HepG2 (cell line): ENCODE results near the gene B3GNT5. TPM values are rescaled to one million over a fixed set of nuclear protein-coding genes. Genes with fewer than 3 reads are reported as not detected.

Source experiments
- ATAC-seq: fragments of 200-7000 bp; cut with Tn5 transposase; 3 replicates; pipeline ENCODE4 v1.9.1; 2020; ENCODE audit warnings: mild to moderate bottlenecking, moderate library complexity
- BruUV-seq: library from RNA; stranded (reverse); fragments of 400-500 nt; replicated peaks from 2 replicates; lab custom pipeline; 2021; lab: Mats Ljungman, UMichigan
- CTCF ChIA-PET: fragments of 300-600 bp; formaldehyde crosslinking; extraction: SDS; loops from one replicate; lab custom pipeline; 2021; ENCODE audit warnings: low total read pairs, inconsistent platforms, low intra/inter-chr PET ratio; lab: Yijun Ruan, JAX
- POLR2A ChIA-PET: fragments of 350-600 bp; sonication (Branson Sonifier 250); formaldehyde crosslinking; loops from one replicate; lab custom pipeline; 2020; ENCODE audit warnings: antibody characterized with exemption, inconsistent platforms; lab: Yijun Ruan, JAX
- DNase-seq: peaks from one replicate; pipeline ENCODE4 v3.0.0-alpha.2; 2015; ENCODE audit warnings: low spot score
- FAIRE-seq: peaks from 3 replicates; lab custom pipeline; 2011; peaks lifted over from hg19 to GRCh38; lab: Jason Lieb, UNC
- H2AFZ ChIP-seq: one replicate; pipeline ENCODE4 v1.6.1; 2011; ENCODE audit warnings: low read length, inconsistent platforms
- H3K27ac ChIP-seq: fragments of 300-600 bp; 3 replicates; pipeline ENCODE4 v1.8.0; 2011; ENCODE audit warnings: mixed run types, mild to moderate bottlenecking, mixed read lengths, low read length, inconsistent platforms; ENCODE audit not compliant: insufficient read depth; ENCODE audit errors: extremely low read length
- H3K27me3 ChIP-seq, 2 experiments: fragments of 200-600 bp in 1 of 2; 2 replicates in 1 of 2; 3 replicates in 1 of 2; pipeline versions ENCODE4 v1.6.0 to v1.8.0; 2011; ENCODE audit warnings: low read length in 2 of 2, mild to moderate bottlenecking in 2 of 2, moderate library complexity in 2 of 2, inconsistent platforms in 1 of 2; ENCODE audit not compliant: insufficient read depth in 2 of 2, control insufficient read depth in 1 of 2
- H3K36me3 ChIP-seq, 2 experiments: fragments of 200-600 bp in 1 of 2; replicated peaks in 1 of 2; 2 replicates in 1 of 2; 3 replicates in 1 of 2; pipeline versions ENCODE4 v1.5.1 to v1.8.0; 2011; ENCODE audit warnings: low read length in 2 of 2, inconsistent platforms in 1 of 2; ENCODE audit not compliant: insufficient read depth in 2 of 2, control insufficient read depth in 1 of 2
- H3K4me1 ChIP-seq: 2 replicates; pipeline ENCODE4 v1.5.1; 2012; ENCODE audit warnings: low read length, inconsistent platforms; ENCODE audit not compliant: insufficient read depth
- H3K4me2 ChIP-seq: 2 replicates; pipeline ENCODE4 v1.6.0; 2011; ENCODE audit warnings: low read depth, low read length, inconsistent platforms
- H3K4me3 ChIP-seq, 3 experiments: fragments of 200-600 bp in 1 of 3; sonication (generic), shearing (Covaris generic) in 1 of 3; replicated peaks in 1 of 3; 2 replicates each; pipeline ENCODE4 v1.5.1; 2011 to 2016; ENCODE audit warnings: low read length in 3 of 3, inconsistent platforms in 2 of 3, low read depth in 2 of 3, mild to moderate bottlenecking in 2 of 3, control low read depth in 1 of 3, mixed read lengths in 1 of 3; ENCODE audit not compliant: insufficient read depth in 1 of 3
- H3K79me2 ChIP-seq: one replicate; pipeline ENCODE4 v1.6.1; 2011; ENCODE audit warnings: low read length, inconsistent platforms; ENCODE audit not compliant: insufficient read depth
- H3K9ac ChIP-seq: 2 replicates; pipeline ENCODE4 v1.6.0; 2011; ENCODE audit warnings: mild to moderate bottlenecking, low read depth, low read length, inconsistent platforms; ENCODE audit not compliant: insufficient read depth
- H3K9me3 ChIP-seq: 2 replicates; pipeline ENCODE4 v1.5.1; 2012; ENCODE audit warnings: mild to moderate bottlenecking, low read length
- H4K20me1 ChIP-seq: 2 replicates; pipeline ENCODE4 v1.6.0; 2011; ENCODE audit warnings: inconsistent platforms, mild to moderate bottlenecking, low read length, moderate library complexity; ENCODE audit not compliant: insufficient read depth
- PTBP1 ChIP-seq: fragments of 200-400 bp; formaldehyde crosslinking; IDR thresholded peaks from 2 replicates; pipeline ENCODE4 v1.6.1; 2018; ENCODE audit warnings: low read length, low read depth; ENCODE audit not compliant: poor library complexity, severe bottlenecking
- RELA ChIP-seq: sonication (generic); formaldehyde crosslinking; IDR thresholded peaks from 2 replicates; pipeline ENCODE4 v1.4.0; 2020; ENCODE audit warnings: missing genetic modification reagents
- ZC3H4 ChIP-seq: sonication (generic); formaldehyde crosslinking; IDR thresholded peaks from 2 replicates; pipeline ENCODE4 v1.4.0; 2020; ENCODE audit warnings: missing genetic modification reagents, borderline replicate concordance
- ZFP36 ChIP-seq: fragments of 150-350 bp; IDR thresholded peaks from 2 replicates; pipeline ENCODE4 v1.6.1; 2018; ENCODE audit warnings: borderline replicate concordance, low read length, low read depth; ENCODE audit not compliant: partially characterized antibody
- ZNF501 ChIP-seq: sonication (generic); formaldehyde crosslinking; IDR thresholded peaks from 2 replicates; pipeline ENCODE4 v1.5.1; 2020; ENCODE audit warnings: mild to moderate bottlenecking, moderate library complexity, missing genetic modification reagents
- ZSCAN25 ChIP-seq: sonication (generic); formaldehyde crosslinking; IDR thresholded peaks from 2 replicates; pipeline ENCODE4 v1.8.0; 2022; ENCODE audit warnings: mild to moderate bottlenecking, missing genetic modification reagents
- WGBS: methylation state at CpG from one replicate; pipeline ENCODE4 v1.1.6; 2017; ENCODE audit warnings: low lambda C conversion rate; 5-methylcytosine and 5-hydroxymethylcytosine counted together
- in situ Hi-C: cut with HindIII; loops from 2 replicates; pipeline ENCODE4 v1.10.0; 2017; ENCODE audit warnings: low pct_unique_long_range_greater_than_20kb; ENCODE audit not compliant: extremely low pct_ligation_motif_present
- intact Hi-C: fragments of 100-400 bp; cut with micrococcal nuclease; formaldehyde crosslinking; loops from one replicate; pipeline ENCODE4 v1.10.0; 2022; ENCODE audit not compliant: unreplicated experiment
- polyA plus RNA-seq, 8 experiments: library from polyadenylated mRNA; depleted of rRNA in 3 of 8; stranded (reverse) in 7 of 8; unstranded in 1 of 8; fragments of >200 nt; fragmentation: Illumina TruSeq in 4 of 8; extraction: Trizol in 4 of 8; gene quantifications; 2 replicates each; pipeline versions ENCODE4 v1.2.1 to v1.2.3, GENCODE V29; 2011 to 2016; ENCODE audit warnings: low read depth in 4 of 8, missing spikeins in 1 of 8, mixed read lengths in 1 of 8; ENCODE audit not compliant: insufficient read depth in 1 of 8
- total RNA-seq, 5 experiments: library from RNA; depleted of rRNA; stranded (reverse); fragments of >200 nt; fragmentation: Illumina TruSeq; extraction: Trizol; gene quantifications; 2 replicates each; pipeline ENCODE4 v1.2.3, GENCODE V29; 2016; ENCODE audit warnings: low read depth in 1 of 5
- TF ChIP-seq, protein P1 (sequence below): IDR thresholded peaks from 2 replicates; pipeline ENCODE4 v1.6.1; 2016; ENCODE audit warnings: missing compliant biosample characterization, missing genetic modification reagents, borderline replicate concordance
- TF ChIP-seq, protein P2 (sequence below): sonication (generic); formaldehyde crosslinking; IDR thresholded peaks from 2 replicates; pipeline ENCODE4 v1.9.0; 2021; ENCODE audit warnings: mild to moderate bottlenecking, missing genetic modification reagents

Gene B3GNT5
- total and polyA plus RNA-seq, 2 of the 13 experiments (the other 11 are each of a cell fraction or from before 2014, with no cell fraction given) = not detected

DNA sequence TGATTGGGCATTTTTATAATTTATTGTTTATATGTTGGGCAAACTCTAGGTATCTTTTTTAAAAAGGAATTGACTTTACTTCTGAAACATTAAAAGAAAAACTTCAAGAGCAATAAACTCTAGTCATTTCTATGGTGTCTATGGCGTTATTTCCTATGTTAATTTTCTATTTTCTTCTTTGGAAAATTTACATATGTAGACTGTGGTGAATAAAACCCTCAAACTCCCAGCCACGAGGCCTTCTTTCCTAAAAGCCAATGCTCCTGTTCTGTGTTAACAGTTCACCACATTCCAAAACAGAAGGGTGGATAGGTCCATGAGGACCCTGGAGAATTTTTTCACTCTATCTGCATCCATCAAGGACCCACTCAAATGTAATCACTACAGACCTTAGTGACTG, 44.3 kb upstream of the B3GNT5 start:
- ChIA-PET CTCF (no interaction called here), POLR2A (no interaction called here)
- no peak for TF ChIP-seq ZC3H4 (CRISPR knock-in tag)
- no peak for TF ChIP-seq ZNF501
- TF ChIP-seq RELA (CRISPR knock-in tag) = no peak
- no peak for TF ChIP-seq PTBP1
- TF ChIP-seq, protein P1, sequence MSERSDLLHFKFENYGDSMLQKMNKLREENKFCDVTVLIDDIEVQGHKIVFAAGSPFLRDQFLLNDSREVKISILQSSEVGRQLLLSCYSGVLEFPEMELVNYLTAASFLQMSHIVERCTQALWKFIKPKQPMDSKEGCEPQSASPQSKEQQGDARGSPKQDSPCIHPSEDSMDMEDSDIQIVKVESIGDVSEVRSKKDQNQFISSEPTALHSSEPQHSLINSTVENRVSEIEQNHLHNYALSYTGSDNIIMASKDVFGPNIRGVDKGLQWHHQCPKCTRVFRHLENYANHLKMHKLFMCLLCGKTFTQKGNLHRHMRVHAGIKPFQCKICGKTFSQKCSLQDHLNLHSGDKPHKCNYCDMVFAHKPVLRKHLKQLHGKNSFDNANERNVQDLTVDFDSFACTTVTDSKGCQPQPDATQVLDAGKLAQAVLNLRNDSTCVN (CRISPR knock-in tag) = no peak
- TF ChIP-seq ZSCAN25 (CRISPR knock-in tag) = no peak
- TF ChIP-seq, protein P2, sequence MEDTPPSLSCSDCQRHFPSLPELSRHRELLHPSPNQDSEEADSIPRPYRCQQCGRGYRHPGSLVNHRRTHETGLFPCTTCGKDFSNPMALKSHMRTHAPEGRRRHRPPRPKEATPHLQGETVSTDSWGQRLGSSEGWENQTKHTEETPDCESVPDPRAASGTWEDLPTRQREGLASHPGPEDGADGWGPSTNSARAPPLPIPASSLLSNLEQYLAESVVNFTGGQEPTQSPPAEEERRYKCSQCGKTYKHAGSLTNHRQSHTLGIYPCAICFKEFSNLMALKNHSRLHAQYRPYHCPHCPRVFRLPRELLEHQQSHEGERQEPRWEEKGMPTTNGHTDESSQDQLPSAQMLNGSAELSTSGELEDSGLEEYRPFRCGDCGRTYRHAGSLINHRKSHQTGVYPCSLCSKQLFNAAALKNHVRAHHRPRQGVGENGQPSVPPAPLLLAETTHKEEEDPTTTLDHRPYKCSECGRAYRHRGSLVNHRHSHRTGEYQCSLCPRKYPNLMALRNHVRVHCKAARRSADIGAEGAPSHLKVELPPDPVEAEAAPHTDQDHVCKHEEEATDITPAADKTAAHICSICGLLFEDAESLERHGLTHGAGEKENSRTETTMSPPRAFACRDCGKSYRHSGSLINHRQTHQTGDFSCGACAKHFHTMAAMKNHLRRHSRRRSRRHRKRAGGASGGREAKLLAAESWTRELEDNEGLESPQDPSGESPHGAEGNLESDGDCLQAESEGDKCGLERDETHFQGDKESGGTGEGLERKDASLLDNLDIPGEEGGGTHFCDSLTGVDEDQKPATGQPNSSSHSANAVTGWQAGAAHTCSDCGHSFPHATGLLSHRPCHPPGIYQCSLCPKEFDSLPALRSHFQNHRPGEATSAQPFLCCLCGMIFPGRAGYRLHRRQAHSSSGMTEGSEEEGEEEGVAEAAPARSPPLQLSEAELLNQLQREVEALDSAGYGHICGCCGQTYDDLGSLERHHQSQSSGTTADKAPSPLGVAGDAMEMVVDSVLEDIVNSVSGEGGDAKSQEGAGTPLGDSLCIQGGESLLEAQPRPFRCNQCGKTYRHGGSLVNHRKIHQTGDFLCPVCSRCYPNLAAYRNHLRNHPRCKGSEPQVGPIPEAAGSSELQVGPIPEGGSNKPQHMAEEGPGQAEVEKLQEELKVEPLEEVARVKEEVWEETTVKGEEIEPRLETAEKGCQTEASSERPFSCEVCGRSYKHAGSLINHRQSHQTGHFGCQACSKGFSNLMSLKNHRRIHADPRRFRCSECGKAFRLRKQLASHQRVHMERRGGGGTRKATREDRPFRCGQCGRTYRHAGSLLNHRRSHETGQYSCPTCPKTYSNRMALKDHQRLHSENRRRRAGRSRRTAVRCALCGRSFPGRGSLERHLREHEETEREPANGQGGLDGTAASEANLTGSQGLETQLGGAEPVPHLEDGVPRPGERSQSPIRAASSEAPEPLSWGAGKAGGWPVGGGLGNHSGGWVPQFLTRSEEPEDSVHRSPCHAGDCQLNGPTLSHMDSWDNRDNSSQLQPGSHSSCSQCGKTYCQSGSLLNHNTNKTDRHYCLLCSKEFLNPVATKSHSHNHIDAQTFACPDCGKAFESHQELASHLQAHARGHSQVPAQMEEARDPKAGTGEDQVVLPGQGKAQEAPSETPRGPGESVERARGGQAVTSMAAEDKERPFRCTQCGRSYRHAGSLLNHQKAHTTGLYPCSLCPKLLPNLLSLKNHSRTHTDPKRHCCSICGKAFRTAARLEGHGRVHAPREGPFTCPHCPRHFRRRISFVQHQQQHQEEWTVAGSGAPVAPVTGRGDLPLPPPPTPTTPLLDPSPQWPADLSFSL (CRISPR knock-in tag) = no peak
- no peak for TF ChIP-seq ZFP36
- Histone ChIP-seq H3K9me3 (peaks cover 2% of the 10 kb centered on the region; the same call in 1 of the 2 replicates), H3K79me2 (no peaks in the 10 kb centered on the region), H3K4me1 (peaks cover 16% of the 10 kb centered on the region), H3K9ac (no peak overlapping the region), H3K27me3 (0 out of 5 replicates have a peak, but pooled peaks cover 0 to 6% of the 10 kb centered on the region in 2 experiments), H2AFZ (no peak overlapping the region), H4K20me1 (no peaks in the 10 kb centered on the region), H3K4me2 (no peak overlapping the region), H3K4me3 (no peak overlapping the region), H3K36me3 (no peaks in the 10 kb centered on the region), H3K27ac (no peak overlapping the region)
- in situ Hi-C loops (no loop called here), intact Hi-C loops (no loop called here)
- FAIRE-seq (no peak), ATAC-seq (no peak), DNase-seq (no peak)
- BruUV-seq = no TSS peak
- WGBS = 1% methylated on average over 2 of the region's 2 CpGs
